ENCODE results near the gene GHRH.

Gene GHRH

GRCh38 chr20:37238935-37239451 is 22.6 kb downstream of the GHRH start:
- no peak for DNase-seq (ENCODE audit: low read depth in 2 of 2, low spot score in 1 of 2)

- DNase-seq (ENCODE audit: low read depth in 2 of 2, low spot score in 1 of 2), result no peak
These were observed 23.2 kb downstream of the GHRH start for GRCh38 chr20:37238426-37238825.

DNA sequence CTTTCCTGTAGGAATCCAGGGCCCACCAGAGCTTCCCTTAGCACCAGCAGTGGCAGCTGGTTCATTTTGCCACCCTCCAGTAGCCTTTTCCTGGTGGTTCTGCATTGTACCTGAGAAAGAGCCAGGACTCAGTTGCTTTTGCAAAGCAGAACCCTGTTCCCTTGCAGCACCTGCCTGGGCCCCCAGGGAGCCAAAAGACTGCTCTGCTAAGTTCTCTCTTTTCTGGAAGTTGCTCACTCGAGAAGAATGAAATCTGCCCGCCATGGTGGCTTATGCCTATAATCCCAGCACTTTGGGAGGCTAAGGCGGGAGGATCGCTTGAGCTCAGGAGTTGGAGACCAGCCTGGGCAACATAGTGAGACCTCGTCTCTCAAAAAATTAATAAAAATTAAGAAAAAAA is 24.0 kb downstream of the GHRH start:
- no peak for DNase-seq (ENCODE audit: low read depth in 2 of 2, low spot score in 1 of 2)

DNA sequence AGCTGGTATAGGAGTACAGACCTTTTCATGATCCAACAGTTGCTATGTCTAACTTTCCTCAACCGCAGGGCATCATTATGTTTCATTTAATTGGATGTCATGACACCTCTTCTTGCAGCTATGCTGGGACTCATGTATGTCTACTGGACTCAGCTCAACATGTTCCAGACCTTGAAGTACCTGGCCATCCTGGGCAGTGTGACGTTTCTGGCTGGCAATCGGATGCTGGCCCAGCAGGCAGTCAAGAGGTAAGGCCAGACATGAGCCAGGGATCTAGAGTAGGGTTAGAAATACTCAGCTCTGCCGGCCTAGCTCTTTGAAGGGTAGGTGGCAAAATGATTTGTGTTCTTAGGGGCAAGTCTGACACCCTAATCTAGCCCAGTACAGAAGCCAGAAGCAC is 25.2 kb downstream of the GHRH start:
- DNase-seq (ENCODE audit: low read depth in 2 of 2, low spot score in 1 of 2), result no peak

DNA sequence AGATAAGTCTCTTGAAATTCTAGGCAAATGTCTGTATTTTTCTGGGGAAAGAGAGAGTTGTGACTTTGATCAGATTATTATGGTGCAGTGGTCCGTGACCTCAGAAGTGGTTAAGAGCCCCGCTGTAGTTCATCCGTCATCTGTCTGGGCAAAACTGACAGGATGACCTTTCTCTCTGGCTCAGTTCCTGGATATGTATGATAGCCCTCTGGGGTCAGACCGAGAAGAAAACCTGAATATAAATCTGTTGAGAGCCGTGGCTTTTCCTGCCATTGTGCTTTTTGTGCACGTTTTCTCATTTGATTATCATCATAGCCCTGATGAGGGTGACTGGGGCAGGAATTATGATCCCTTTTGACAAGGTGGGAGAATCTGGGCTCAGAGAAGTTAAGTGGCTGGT is 26.5 kb downstream of the GHRH start:
- DNase-seq (ENCODE audit: low read depth in 2 of 2, low spot score in 1 of 2), result no peak

- no peak for DNase-seq (ENCODE audit: low read depth in 2 of 2, low spot score in 1 of 2)
These were observed 27.4 kb downstream of the GHRH start for GRCh38 chr20:37234254-37234581.

DNA sequence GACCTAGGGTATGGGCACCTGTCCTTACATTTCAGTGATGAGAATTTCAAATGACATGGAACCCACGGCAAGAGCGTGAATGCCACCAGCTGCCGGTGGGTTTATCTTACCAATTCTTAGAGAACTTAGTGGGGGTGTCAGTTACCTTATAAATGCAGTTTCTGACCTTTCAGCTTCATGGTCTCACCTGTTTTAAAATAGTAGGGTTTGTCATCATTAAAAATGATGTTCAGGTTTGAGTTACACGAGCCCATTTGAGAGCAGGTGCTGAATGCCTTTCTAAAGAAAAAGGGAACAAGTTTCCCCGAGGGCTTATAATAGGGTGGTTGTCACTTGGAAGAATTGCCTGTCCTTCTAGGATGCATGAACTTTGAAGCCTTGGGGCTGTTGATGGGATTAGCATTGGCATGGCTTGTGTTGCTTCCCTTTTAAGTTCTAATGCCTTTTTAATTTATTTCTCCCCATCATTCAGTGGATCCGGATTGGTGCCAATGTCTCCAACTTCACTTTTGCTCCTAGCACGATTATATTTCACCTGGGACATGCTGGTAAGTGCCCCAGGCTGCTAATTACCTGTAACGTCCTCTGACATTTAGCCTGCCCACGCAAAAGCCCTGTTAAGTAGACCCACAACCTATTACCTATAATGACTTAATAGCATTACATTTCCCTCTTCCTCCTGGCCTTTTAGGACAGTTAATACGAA is 27.9 kb downstream of the GHRH start:
- no peak for DNase-seq (ENCODE audit: low read depth in 2 of 2, low spot score in 1 of 2)

GRCh38 chr20:37231947-37232630 is 29.5 kb downstream of the GHRH start:
- DNase-seq (ENCODE audit: low read depth in 2 of 2, low spot score in 1 of 2), result no peak

DNA sequence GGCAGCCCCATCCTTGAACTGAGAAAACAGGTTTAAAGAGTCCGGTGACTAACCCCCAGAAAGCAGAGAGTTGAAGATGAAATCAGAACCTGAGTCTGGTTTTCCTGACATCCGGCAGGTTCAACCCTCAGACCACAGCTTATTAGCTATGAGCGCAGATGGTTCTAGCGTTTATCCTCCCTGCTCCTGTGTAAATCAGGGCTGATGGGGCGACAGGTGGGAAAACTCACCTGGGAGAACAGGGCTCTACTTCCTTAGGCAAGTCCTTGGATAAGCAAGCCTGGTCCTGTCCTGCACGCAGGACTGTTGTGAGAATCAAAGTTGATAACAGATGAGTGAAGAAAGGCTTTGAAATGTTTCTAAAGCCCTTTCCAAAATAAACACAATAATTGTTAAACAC is 31.4 kb downstream of the GHRH start:
- DNase-seq (ENCODE audit: low read depth in 2 of 2, low spot score in 1 of 2), result no peak

GRCh38 chr20:37229357-37229756 is 32.3 kb downstream of the GHRH start:
- DNase-seq (ENCODE audit: low read depth in 2 of 2, low spot score in 1 of 2), result no peak

- DNase-seq (ENCODE audit: low read depth in 2 of 2, low spot score in 1 of 2), result no peak
These were observed 33.0 kb downstream of the GHRH start for GRCh38 chr20:37228656-37229055.

DNA sequence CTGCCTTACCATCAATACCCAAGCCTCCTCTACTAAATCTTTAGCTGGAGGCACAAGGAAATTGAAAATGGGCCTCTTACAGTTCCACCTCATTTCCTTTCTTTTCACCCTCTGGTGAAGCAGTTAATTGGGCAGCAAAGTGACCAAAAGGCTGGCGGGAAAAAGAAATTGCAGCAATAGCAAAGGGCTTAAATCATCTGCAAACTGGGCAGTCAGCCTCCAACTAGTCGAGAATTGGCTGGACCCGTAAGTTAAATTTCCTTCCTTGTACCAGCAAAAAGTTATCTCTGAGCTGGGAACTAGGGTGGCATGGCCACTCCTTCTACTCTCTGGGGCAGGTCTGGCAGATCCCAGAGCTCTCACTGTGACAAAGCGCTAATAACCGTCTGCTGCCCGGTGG is 33.5 kb downstream of the GHRH start:
- no peak for DNase-seq (ENCODE audit: low read depth in 2 of 2, low spot score in 1 of 2)

DNA sequence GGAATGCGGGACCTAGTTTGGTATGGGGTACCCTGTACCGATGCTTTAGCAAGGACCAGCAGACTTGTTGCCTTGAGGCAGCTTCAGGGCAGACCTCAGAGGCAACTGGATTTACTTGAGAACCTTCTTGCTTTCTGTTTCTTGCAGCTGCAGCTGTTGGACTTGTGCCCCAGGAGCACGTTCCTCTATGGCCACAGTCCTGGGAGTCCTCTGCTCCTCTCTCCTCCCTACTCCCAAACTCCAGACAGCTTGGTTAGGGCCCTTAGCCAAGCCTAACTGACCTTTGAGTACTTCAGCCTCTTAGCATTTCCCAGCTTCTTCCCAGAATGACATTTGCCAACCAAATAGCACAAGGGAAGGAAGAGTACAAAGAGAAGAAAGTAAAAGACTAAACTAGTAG is 34.7 kb downstream of the GHRH start:
- DNase-seq (ENCODE audit: low read depth in 2 of 2, low spot score in 1 of 2), result no peak

DNA sequence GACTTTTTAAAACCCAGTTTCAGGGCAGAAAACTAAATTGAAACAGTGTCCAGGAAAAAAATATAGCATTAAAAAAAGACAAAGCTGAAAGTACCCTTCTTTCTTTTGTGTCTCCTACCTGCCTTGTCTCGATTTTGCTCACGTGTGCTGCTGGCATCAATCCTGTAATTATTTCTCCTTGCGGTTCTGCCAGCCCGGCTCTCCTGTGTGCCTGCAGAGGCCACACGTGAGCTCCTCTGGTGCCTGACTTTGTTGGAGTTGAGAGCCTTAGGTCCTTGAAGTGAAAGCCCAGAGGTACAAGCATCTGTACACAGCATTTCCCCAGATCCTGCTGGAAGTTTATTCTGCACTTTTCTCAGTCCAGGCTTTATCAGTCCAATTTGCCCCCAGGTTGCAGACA is 36.5 kb downstream of the GHRH start:
- DNase-seq (ENCODE audit: low read depth in 2 of 2, low spot score in 1 of 2), result no peak

DNA sequence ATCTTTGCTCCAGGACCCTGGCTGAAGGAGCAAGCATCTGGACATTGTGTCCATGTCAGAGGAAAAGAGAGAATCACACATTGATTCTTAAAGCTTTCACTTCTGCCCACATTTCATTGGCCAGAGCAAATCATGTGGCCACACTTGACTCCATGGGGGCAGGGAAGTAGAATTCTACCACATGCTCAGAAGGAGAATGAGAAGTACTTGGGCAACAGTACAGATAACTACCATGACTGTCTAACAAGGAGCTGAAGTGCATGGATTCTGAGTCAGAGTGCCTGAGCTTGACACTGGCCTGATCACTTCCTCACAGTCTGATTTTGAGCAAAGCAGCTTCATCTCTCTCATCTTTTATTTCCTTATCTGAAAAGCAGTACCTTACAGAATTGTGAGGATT is 38.6 kb downstream of the GHRH start:
- DNase-seq (ENCODE audit: low read depth in 2 of 2, low spot score in 1 of 2), result no peak

- no peak for DNase-seq (ENCODE audit: low read depth in 2 of 2, low spot score in 1 of 2)
These were observed 39.5 kb downstream of the GHRH start for GRCh38 chr20:37222086-37222485.

GRCh38 chr20:37220731-37221130 is 40.9 kb downstream of the GHRH start:
- no peak for DNase-seq (ENCODE audit: low read depth in 2 of 2, low spot score in 1 of 2)

DNA sequence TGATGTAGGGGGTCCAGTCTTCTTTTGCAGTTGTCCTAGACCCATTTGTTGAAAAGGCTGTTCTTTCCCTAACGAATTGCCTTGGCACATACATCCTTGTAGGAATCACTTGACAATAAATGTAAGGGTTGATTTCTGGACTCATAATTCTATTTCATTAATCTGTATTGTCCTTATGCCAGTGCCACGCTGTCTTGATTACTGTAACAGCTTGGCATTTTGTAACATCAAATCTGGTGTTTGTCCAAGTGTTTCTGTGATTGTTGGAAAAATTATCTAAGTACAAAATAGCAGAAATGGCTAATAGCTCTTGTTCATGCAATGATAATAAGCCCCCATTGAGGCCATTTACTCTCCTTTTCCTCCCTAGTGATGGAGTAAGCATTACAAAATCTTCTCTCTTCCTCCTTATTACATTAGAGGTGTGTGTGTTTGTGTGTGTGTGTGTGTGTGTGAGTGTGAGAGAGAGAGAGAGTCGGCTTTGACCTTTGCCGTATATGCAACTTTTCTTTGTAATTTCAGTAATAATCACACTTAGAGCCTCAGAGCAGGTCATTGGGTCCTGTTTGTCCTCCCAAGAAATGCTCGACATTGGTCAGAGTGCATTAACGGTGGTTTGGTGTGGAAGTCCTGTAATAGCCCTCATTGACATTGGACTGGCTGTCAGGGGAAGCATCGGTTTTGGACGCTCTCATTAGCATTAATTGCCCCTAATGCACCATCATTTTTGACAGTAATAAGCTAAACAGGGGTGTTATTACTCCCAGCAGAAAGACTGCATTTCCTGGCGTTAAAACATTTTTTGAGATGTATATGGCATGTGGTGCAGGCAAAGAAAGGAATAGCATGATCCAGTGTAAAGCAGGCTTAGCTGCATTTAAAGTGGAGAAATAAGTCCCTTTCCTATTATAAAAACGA is 41.6 kb downstream of the GHRH start:
- no peak for DNase-seq (ENCODE audit: low read depth in 2 of 2, low spot score in 1 of 2)

GRCh38 chr20:37218976-37219375 is 42.6 kb downstream of the GHRH start:
- no peak for DNase-seq (ENCODE audit: low read depth in 2 of 2, low spot score in 1 of 2)

DNA sequence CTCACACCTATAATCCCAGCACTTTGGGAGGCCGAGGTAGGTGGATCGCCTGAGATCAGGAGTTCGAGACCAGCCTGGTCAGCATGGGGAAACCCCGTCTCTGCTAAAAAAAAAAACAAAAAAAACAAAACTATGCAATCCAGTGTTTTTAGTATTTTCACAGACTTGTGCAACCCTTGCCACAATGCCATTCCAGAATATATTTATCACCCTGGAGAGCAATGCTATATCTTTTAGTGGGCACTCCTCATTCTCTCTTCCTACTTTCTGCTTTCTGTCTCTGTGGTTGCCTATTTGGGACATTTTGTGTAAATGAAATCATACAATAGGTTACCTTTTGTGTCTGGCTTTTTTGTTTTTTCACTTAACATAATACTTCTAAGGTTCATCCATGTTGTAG is 43.2 kb downstream of the GHRH start:
- no peak for DNase-seq (ENCODE audit: low read depth in 2 of 2, low spot score in 1 of 2)

- no peak for DNase-seq (ENCODE audit: low read depth in 2 of 2, low spot score in 1 of 2)
These were observed 51.8 kb downstream of the GHRH start for GRCh38 chr20:37209661-37210314.
